BLaER1 (cell line): ENCODE data around the gene ATP23.

Source experiments
- H3K27ac ChIP-seq: shearing (Covaris generic); formaldehyde crosslinking; 2 replicates; pipeline ENCODE4 v1.8.1; 2022
- H3K27me3 ChIP-seq: shearing (Covaris generic); formaldehyde crosslinking; 2 replicates; pipeline ENCODE4 v1.8.1; 2022
- H3K36me3 ChIP-seq: shearing (Covaris generic); formaldehyde crosslinking; 2 replicates; pipeline ENCODE4 v1.8.1; 2022
- H3K4me1 ChIP-seq: shearing (Covaris generic); formaldehyde crosslinking; 2 replicates; pipeline ENCODE4 v1.8.1; 2022
- H3K4me2 ChIP-seq: shearing (Covaris generic); formaldehyde crosslinking; 2 replicates; pipeline ENCODE4 v1.8.1; 2022
- H3K4me3 ChIP-seq: shearing (Covaris generic); formaldehyde crosslinking; 2 replicates; pipeline ENCODE4 v1.8.1; 2022
- H3K9ac ChIP-seq: shearing (Covaris generic); formaldehyde crosslinking; 2 replicates; pipeline ENCODE4 v1.8.1; 2022
- H3K9me3 ChIP-seq: shearing (Covaris generic); formaldehyde crosslinking; 2 replicates; pipeline ENCODE4 v1.8.1; 2022
- H4K20me1 ChIP-seq: shearing (Covaris generic); formaldehyde crosslinking; 2 replicates; pipeline ENCODE4 v1.8.1; 2022
- Cebpa-rat ChIP-seq: shearing (Covaris generic); IDR thresholded peaks from 2 replicates; pipeline ENCODE4 v1.8.1; 2022

Gene ATP23

GRCh38 chr12:57964421-57964820 is 23.1 kb downstream of the ATP23 start:
- Histone ChIP-seq H3K27ac (no peak overlapping the region), H3K36me3 (no peaks in the 10 kb centered on the region), H3K9me3 (peaks cover 36% of the 10 kb centered on the region), H3K4me3 (no peak overlapping the region), H3K4me2 (no peak overlapping the region), H3K4me1 (peaks cover 5% of the 10 kb centered on the region; the same call in 1 of the 2 replicates), H3K9ac (no peak overlapping the region), H4K20me1 (no peaks in the 10 kb centered on the region), H3K27me3 (no peaks in the 10 kb centered on the region)
- no peak for TF ChIP-seq Cebpa-rat

GRCh38 chr12:57965766-57966165 is 24.4 kb downstream of the ATP23 start:
- Histone ChIP-seq H3K4me1 (peaks cover 5% of the 10 kb centered on the region; the same call in 1 of the 2 replicates), H3K27me3 (no peaks in the 10 kb centered on the region), H3K4me2 (no peak overlapping the region), H3K27ac (no peak overlapping the region), H3K9ac (no peak overlapping the region), H3K9me3 (peaks cover 23% of the 10 kb centered on the region), H4K20me1 (no peaks in the 10 kb centered on the region), H3K4me3 (no peak overlapping the region), H3K36me3 (no peaks in the 10 kb centered on the region)
- no peak for TF ChIP-seq Cebpa-rat

GRCh38 chr12:57966536-57966935 is 25.2 kb downstream of the ATP23 start:
- H3K9ac ChIP-seq: no peak overlapping the region
- no peaks in the 10 kb centered on the region for H3K27me3 ChIP-seq
- TF ChIP-seq Cebpa-rat: no peak
- H3K36me3 ChIP-seq: no peaks in the 10 kb centered on the region
- peaks cover 17% of the 10 kb centered on the region for H3K9me3 ChIP-seq
- no peak overlapping the region for H3K27ac ChIP-seq
- peaks cover 5% of the 10 kb centered on the region; the same call in 1 of the 2 replicates for H3K4me1 ChIP-seq
- H3K4me2 ChIP-seq: no peak overlapping the region
- no peaks in the 10 kb centered on the region for H4K20me1 ChIP-seq
- H3K4me3 ChIP-seq: no peak overlapping the region

- Histone ChIP-seq H3K9me3 (no peaks in the 10 kb centered on the region), H4K20me1 (no peaks in the 10 kb centered on the region), H3K36me3 (no peaks in the 10 kb centered on the region), H3K9ac (no peak overlapping the region), H3K4me1 (no peaks in the 10 kb centered on the region), H3K4me3 (no peak overlapping the region), H3K27me3 (no peaks in the 10 kb centered on the region), H3K4me2 (no peak overlapping the region), H3K27ac (no peak overlapping the region)
- no peak for TF ChIP-seq Cebpa-rat
Measured at GRCh38 chr12:57983146-57983857, 41.9 kb downstream of the ATP23 start.

- Histone ChIP-seq H3K9ac (no peak overlapping the region), H3K27ac (no peak overlapping the region), H3K27me3 (no peaks in the 10 kb centered on the region), H4K20me1 (no peaks in the 10 kb centered on the region), H3K4me3 (no peak overlapping the region), H3K36me3 (no peaks in the 10 kb centered on the region), H3K9me3 (no peaks in the 10 kb centered on the region), H3K4me2 (no peak overlapping the region), H3K4me1 (no peaks in the 10 kb centered on the region)
- TF ChIP-seq Cebpa-rat: no peak
Measured at GRCh38 chr12:57983858-57984505, 42.6 kb downstream of the ATP23 start.

GRCh38 chr12:57984629-57985151 is 43.3 kb downstream of the ATP23 start:
- Histone ChIP-seq H3K9ac (no peak overlapping the region), H3K4me3 (no peak overlapping the region), H3K27ac (no peak overlapping the region), H3K4me2 (no peak overlapping the region), H3K27me3 (no peaks in the 10 kb centered on the region), H3K4me1 (no peaks in the 10 kb centered on the region), H3K36me3 (no peaks in the 10 kb centered on the region), H3K9me3 (no peaks in the 10 kb centered on the region), H4K20me1 (no peaks in the 10 kb centered on the region)
- no peak for TF ChIP-seq Cebpa-rat

GRCh38 chr12:57985685-57986084 is 44.3 kb downstream of the ATP23 start:
- H4K20me1 ChIP-seq: no peaks in the 10 kb centered on the region
- H3K27me3 ChIP-seq: no peaks in the 10 kb centered on the region
- H3K4me3 ChIP-seq: no peak overlapping the region
- no peaks in the 10 kb centered on the region for H3K9me3 ChIP-seq
- no peak overlapping the region for H3K9ac ChIP-seq
- no peaks in the 10 kb centered on the region for H3K36me3 ChIP-seq
- H3K27ac ChIP-seq: no peak overlapping the region
- H3K4me2 ChIP-seq: no peak overlapping the region
- H3K4me1 ChIP-seq: no peaks in the 10 kb centered on the region
- TF ChIP-seq Cebpa-rat: no peak

GRCh38 chr12:57989838-57990237 is 48.5 kb downstream of the ATP23 start:
- Histone ChIP-seq H3K9ac (no peak overlapping the region), H3K9me3 (peaks cover 12% of the 10 kb centered on the region; the same call in 1 of the 2 replicates), H3K4me1 (no peaks in the 10 kb centered on the region), H3K27ac (no peak overlapping the region), H3K27me3 (no peaks in the 10 kb centered on the region), H3K4me2 (no peak overlapping the region), H4K20me1 (no peaks in the 10 kb centered on the region), H3K4me3 (no peak overlapping the region), H3K36me3 (no peaks in the 10 kb centered on the region)
- no peak for TF ChIP-seq Cebpa-rat

GRCh38 chr12:57990241-57990883 is 49.0 kb downstream of the ATP23 start:
- no peak for TF ChIP-seq Cebpa-rat
- Histone ChIP-seq H4K20me1 (no peaks in the 10 kb centered on the region), H3K4me3 (no peak overlapping the region), H3K4me2 (no peak overlapping the region), H3K27ac (no peak overlapping the region), H3K36me3 (no peaks in the 10 kb centered on the region), H3K9ac (no peak overlapping the region), H3K27me3 (no peaks in the 10 kb centered on the region), H3K4me1 (no peaks in the 10 kb centered on the region), H3K9me3 (peaks cover 14% of the 10 kb centered on the region)

- Histone ChIP-seq H3K27ac (no peak overlapping the region), H3K27me3 (no peaks in the 10 kb centered on the region)
Measured at GRCh38 chr12:57992001-57992400, 50.6 kb downstream of the ATP23 start.

More at GRCh38 chr12:57992001-57992400, 50.6 kb downstream of the ATP23 start:
- no peaks in the 10 kb centered on the region for H3K4me1 ChIP-seq
- H3K9ac ChIP-seq: no peak overlapping the region
- H3K9me3 ChIP-seq: peaks cover 28% of the 10 kb centered on the region
- no peak overlapping the region for H3K4me2 ChIP-seq
- no peak for TF ChIP-seq Cebpa-rat
- no peaks in the 10 kb centered on the region for H3K36me3 ChIP-seq
- no peaks in the 10 kb centered on the region for H4K20me1 ChIP-seq
- H3K4me3 ChIP-seq: no peak overlapping the region
